H9 (cell line): ENCODE results near the gene UBE2D1. TPM values are rescaled to one million over a fixed set of nuclear protein-coding genes. Genes with fewer than 3 reads are reported as not detected.

Experiments
- DNase-seq: peaks from one replicate; pipeline ENCODE4 v3.0.0-alpha.2; 2017
- H2AFZ ChIP-seq: one replicate; pipeline ENCODE4 v1.6.1; 2013; ENCODE audit warnings: mild to moderate bottlenecking, low read length, control low read depth, moderate library complexity
- H2AK5ac ChIP-seq: 2 replicates; pipeline ENCODE4 v1.6.1; 2013; ENCODE audit warnings: low read length, control low read depth, mixed read lengths; ENCODE audit not compliant: insufficient read length
- H2BK120ac ChIP-seq: one replicate; pipeline ENCODE4 v1.6.1; 2013; ENCODE audit warnings: low read depth, mild to moderate bottlenecking, low read length, control low read depth, inconsistent platforms; ENCODE audit not compliant: poor library complexity, severe bottlenecking
- H2BK12ac ChIP-seq: 2 replicates; pipeline ENCODE4 v1.6.1; 2013; ENCODE audit warnings: low read length, control low read depth, mixed read lengths, low read depth; ENCODE audit not compliant: insufficient read length
- H2BK15ac ChIP-seq: 2 replicates; pipeline ENCODE4 v1.6.1; 2013; ENCODE audit warnings: low read depth, low read length, control low read depth
- H2BK20ac ChIP-seq: one replicate; pipeline ENCODE4 v1.6.1; 2013; ENCODE audit warnings: low read depth, mild to moderate bottlenecking, low read length, control low read depth, inconsistent platforms; ENCODE audit not compliant: poor library complexity, severe bottlenecking
- H2BK5ac ChIP-seq: 2 replicates; pipeline ENCODE4 v1.6.1; 2013; ENCODE audit warnings: low read length, control low read depth, mixed read lengths; ENCODE audit not compliant: insufficient read length
- H3K14ac ChIP-seq: 2 replicates; pipeline ENCODE4 v1.6.1; 2013; ENCODE audit warnings: low read length, control low read depth; ENCODE audit not compliant: insufficient read depth
- H3K18ac ChIP-seq: 2 replicates; pipeline ENCODE4 v1.6.1; 2013; ENCODE audit warnings: low read depth, mild to moderate bottlenecking, mixed read lengths, low read length, control low read depth; ENCODE audit not compliant: insufficient read length
- H3K23ac ChIP-seq: 2 replicates; pipeline ENCODE4 v1.6.1; 2013; ENCODE audit warnings: low read length, control low read depth, mixed read lengths, low read depth; ENCODE audit not compliant: insufficient read length
- H3K23me2 ChIP-seq: 2 replicates; pipeline ENCODE4 v1.6.1; 2013; ENCODE audit warnings: low read depth, mild to moderate bottlenecking, mixed read lengths, low read length, control low read depth; ENCODE audit not compliant: insufficient read length, poor library complexity, severe bottlenecking
- H3K27ac ChIP-seq: 2 replicates; pipeline ENCODE4 v1.5.1; 2013; ENCODE audit warnings: low read length, control low read depth, mixed read lengths, low read depth; ENCODE audit not compliant: insufficient read length
- H3K27me3 ChIP-seq: 2 replicates; pipeline ENCODE4 v1.6.1; 2013; ENCODE audit warnings: low read length, control low read depth, inconsistent platforms; ENCODE audit not compliant: insufficient read depth
- H3K4ac ChIP-seq: 2 replicates; pipeline ENCODE4 v1.6.1; 2013; ENCODE audit warnings: low read depth, mild to moderate bottlenecking, control low read depth, inconsistent platforms, low read length, moderate library complexity
- H3K4me1 ChIP-seq: 2 replicates; pipeline ENCODE4 v1.6.1; 2013; ENCODE audit warnings: low read length, control low read depth, inconsistent platforms; ENCODE audit not compliant: insufficient read depth
- H3K4me2 ChIP-seq: 2 replicates; pipeline ENCODE4 v1.6.1; 2013; ENCODE audit warnings: low read length, control low read depth, mixed read lengths; ENCODE audit not compliant: insufficient read length, insufficient read depth
- H3K56ac ChIP-seq: 2 replicates; pipeline ENCODE4 v1.6.1; 2013; ENCODE audit warnings: low read depth, mild to moderate bottlenecking, mixed read lengths, low read length, control low read depth; ENCODE audit not compliant: insufficient read length
- H3K79me1 ChIP-seq: 2 replicates; pipeline ENCODE4 v1.6.1; 2013; ENCODE audit warnings: low read depth, mild to moderate bottlenecking, moderate library complexity, low read length, control low read depth, inconsistent platforms; ENCODE audit not compliant: insufficient read depth, poor library complexity, severe bottlenecking
- H3K79me2 ChIP-seq: 2 replicates; pipeline ENCODE4 v1.6.1; 2013; ENCODE audit warnings: low read length, control low read depth, inconsistent platforms; ENCODE audit not compliant: insufficient read depth
- H3K9ac ChIP-seq: 2 replicates; pipeline ENCODE4 v1.6.1; 2013; ENCODE audit warnings: low read length, control low read depth, mixed read lengths; ENCODE audit not compliant: insufficient read length; ENCODE audit errors: extremely low read depth
- H3K9me3 ChIP-seq: one replicate; pipeline ENCODE4 v1.6.1; 2013; ENCODE audit warnings: low read depth, low read length, inconsistent platforms; ENCODE audit not compliant: control insufficient read depth
- H3T11ph ChIP-seq: one replicate; pipeline ENCODE4 v1.6.1; 2013; ENCODE audit warnings: mild to moderate bottlenecking, low read length, control low read depth, inconsistent platforms
- H4K20me1 ChIP-seq: one replicate; pipeline ENCODE4 v1.6.1; 2013; ENCODE audit not compliant: control insufficient read depth, insufficient read length, insufficient read depth
- H4K5ac ChIP-seq: 2 replicates; pipeline ENCODE4 v1.6.1; 2013; ENCODE audit warnings: low read depth, mild to moderate bottlenecking, mixed read lengths, low read length, control low read depth; ENCODE audit not compliant: insufficient read length
- H4K8ac ChIP-seq: replicated peaks from 2 replicates; pipeline ENCODE4 v1.6.1; 2013; ENCODE audit warnings: low read length, control low read depth, mixed read lengths, low read depth; ENCODE audit not compliant: insufficient read length
- H4K91ac ChIP-seq: 2 replicates; pipeline ENCODE4 v1.6.1; 2013; ENCODE audit warnings: low read depth, mild to moderate bottlenecking, moderate library complexity, mixed read lengths, low read length, control low read depth; ENCODE audit not compliant: insufficient read length
- H3K27ac Mint-ChIP-seq, 3 experiments: 2 replicates in 2 of 3; 3 replicates in 1 of 3; pipeline ENCODE4 v1.8.0; 2020 to 2021; ENCODE audit warnings: mixed read lengths in 3 of 3, mild to moderate bottlenecking in 1 of 3, moderate library complexity in 1 of 3
- H3K27me3 Mint-ChIP-seq: 2 replicates; pipeline ENCODE4 v1.8.0; 2021; ENCODE audit warnings: low read depth, mild to moderate bottlenecking, moderate library complexity, mixed read lengths
- H3K36me3 Mint-ChIP-seq, 3 experiments: 2 replicates in 2 of 3; 3 replicates in 1 of 3; pipeline ENCODE4 v1.8.0; 2020 to 2021; ENCODE audit warnings: low read depth in 3 of 3, mixed read lengths in 3 of 3; ENCODE audit not compliant: insufficient read depth in 1 of 3
- H3K4me1 Mint-ChIP-seq, 2 experiments: 2 replicates each; pipeline ENCODE4 v1.8.0; 2020; ENCODE audit warnings: mixed read lengths in 2 of 2
- H3K4me3 Mint-ChIP-seq, 2 experiments: 2 replicates in 1 of 2; 3 replicates in 1 of 2; pipeline ENCODE4 v1.8.0; 2020 to 2021; ENCODE audit warnings: mild to moderate bottlenecking in 2 of 2, mixed read lengths in 2 of 2, moderate library complexity in 1 of 2
- H3K9me3 Mint-ChIP-seq, 2 experiments: 2 replicates in 1 of 2; 3 replicates in 1 of 2; pipeline ENCODE4 v1.8.0; 2020; ENCODE audit warnings: mild to moderate bottlenecking in 2 of 2, mixed read lengths in 2 of 2, moderate library complexity in 1 of 2
- WGBS: extraction: QIAGEN DNeasy Blood & Tissue Kit; methylation state at CpG from one replicate; pipeline ENCODE4 v1.1.7; 2013; ENCODE audit warnings: missing lambda C conversion rate, low lambda C conversion rate, mixed read lengths; ENCODE audit not compliant: insufficient read length; ENCODE audit errors: extremely low coverage; 5-methylcytosine and 5-hydroxymethylcytosine counted together
- total RNA-seq: library from RNA; stranded (reverse); gene quantifications from 2 replicates; pipeline ENCODE4 v1.2.1, GENCODE V29; 2021
- TF ChIP-seq, protein P1 (sequence below): fragments of 200-600 bp; sonication (generic); conservative IDR thresholded peaks from 3 replicates; pipeline ENCODE4 v1.8.0; 2021; ENCODE audit warnings: antibody characterized with exemption, mild to moderate bottlenecking

UBE2D1 gene
- total RNA-seq, 1 experiment from 2014 or later = 26.8 TPM

- no peak overlapping the region for H2BK5ac ChIP-seq
- no peak overlapping the region for H4K8ac ChIP-seq
- no CpG with 5 or more reads among the region's 1 CpG for WGBS
- H2BK20ac ChIP-seq = no peak overlapping the region
- H3T11ph ChIP-seq = no peak overlapping the region
- H3K4ac ChIP-seq = no peak overlapping the region
- H4K91ac ChIP-seq = no peak overlapping the region
- no peak overlapping the region for H3K23ac ChIP-seq
- no peaks in the 10 kb centered on the region for H3K4me1 ChIP-seq
- H4K5ac ChIP-seq = no peak overlapping the region
- Mint-ChIP-seq H3K4me3 (no peak overlapping the region), H3K9me3 (peaks cover 2 to 3% of the 10 kb centered on the region in 2 experiments; a peak in 2 of 5 replicates), H3K36me3 (no peaks in the 10 kb centered on the region), H3K27me3 (no peaks in the 10 kb centered on the region; the same call in 1 of the 2 replicates), H3K27ac (no peak overlapping the region), H3K4me1 (no peaks in the 10 kb centered on the region)
- H3K18ac ChIP-seq = no peak overlapping the region
- H3K79me2 ChIP-seq = no peaks in the 10 kb centered on the region
- H3K56ac ChIP-seq = no peak overlapping the region
- no peaks in the 10 kb centered on the region for H3K27me3 ChIP-seq
- H3K79me1 ChIP-seq = no peaks in the 10 kb centered on the region
- no peaks in the 10 kb centered on the region for H4K20me1 ChIP-seq
- H2AK5ac ChIP-seq = no peak overlapping the region
- H3K4me2 ChIP-seq = no peak overlapping the region
- no peaks in the 10 kb centered on the region for H3K23me2 ChIP-seq
- H2BK120ac ChIP-seq = no peak overlapping the region
- H3K9me3 ChIP-seq = no peaks in the 10 kb centered on the region
- no peak for DNase-seq
- H3K14ac ChIP-seq = no peak overlapping the region
- TF ChIP-seq, protein P1, sequence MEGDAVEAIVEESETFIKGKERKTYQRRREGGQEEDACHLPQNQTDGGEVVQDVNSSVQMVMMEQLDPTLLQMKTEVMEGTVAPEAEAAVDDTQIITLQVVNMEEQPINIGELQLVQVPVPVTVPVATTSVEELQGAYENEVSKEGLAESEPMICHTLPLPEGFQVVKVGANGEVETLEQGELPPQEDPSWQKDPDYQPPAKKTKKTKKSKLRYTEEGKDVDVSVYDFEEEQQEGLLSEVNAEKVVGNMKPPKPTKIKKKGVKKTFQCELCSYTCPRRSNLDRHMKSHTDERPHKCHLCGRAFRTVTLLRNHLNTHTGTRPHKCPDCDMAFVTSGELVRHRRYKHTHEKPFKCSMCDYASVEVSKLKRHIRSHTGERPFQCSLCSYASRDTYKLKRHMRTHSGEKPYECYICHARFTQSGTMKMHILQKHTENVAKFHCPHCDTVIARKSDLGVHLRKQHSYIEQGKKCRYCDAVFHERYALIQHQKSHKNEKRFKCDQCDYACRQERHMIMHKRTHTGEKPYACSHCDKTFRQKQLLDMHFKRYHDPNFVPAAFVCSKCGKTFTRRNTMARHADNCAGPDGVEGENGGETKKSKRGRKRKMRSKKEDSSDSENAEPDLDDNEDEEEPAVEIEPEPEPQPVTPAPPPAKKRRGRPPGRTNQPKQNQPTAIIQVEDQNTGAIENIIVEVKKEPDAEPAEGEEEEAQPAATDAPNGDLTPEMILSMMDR = no peak
- no peak overlapping the region for H2AFZ ChIP-seq
- no peak overlapping the region for H2BK15ac ChIP-seq
- no peak overlapping the region for H3K27ac ChIP-seq
- H3K9ac ChIP-seq = no peak overlapping the region
- H2BK12ac ChIP-seq = no peak overlapping the region
These were observed 6.6 kb upstream of the UBE2D1 start for GRCh38 chr10:58328233-58328632.
